ACC112 (cell line): ENCODE results near the gene EZH2.

Experiments
- H2AFZ ChIP-seq: fragments of 200-600 bp; sonication (generic); one replicate; pipeline ENCODE4 v1.6.0; 2017; ENCODE audit warnings: antibody characterized with exemption, low read length; ENCODE audit not compliant: unreplicated experiment
- H3K27ac ChIP-seq: fragments of 200-600 bp; sonication (generic); 2 replicates; pipeline ENCODE4 v1.5.1; 2014; ENCODE audit warnings: low read depth, mild to moderate bottlenecking, antibody characterized with exemption, low read length, moderate library complexity
- H3K27me3 ChIP-seq: fragments of 200-600 bp; sonication (generic); 2 replicates; pipeline ENCODE4 v1.6.1; 2014; ENCODE audit warnings: mild to moderate bottlenecking, antibody characterized with exemption, low read length, moderate library complexity, mixed read lengths; ENCODE audit not compliant: insufficient read depth
- H3K36me3 ChIP-seq: fragments of 200-600 bp; sonication (generic); 2 replicates; pipeline ENCODE4 v1.6.1; 2016; ENCODE audit warnings: mild to moderate bottlenecking, antibody characterized with exemption, low read length, moderate library complexity, mixed read lengths; ENCODE audit not compliant: insufficient read depth
- H3K4me1 ChIP-seq: fragments of 200-600 bp; sonication (generic); one replicate; pipeline ENCODE4 v1.6.1; 2016; ENCODE audit warnings: low read length, mixed read lengths; ENCODE audit not compliant: insufficient read depth, unreplicated experiment, control insufficient read depth
- H3K4me3 ChIP-seq: fragments of 200-600 bp; sonication (generic); 2 replicates; pipeline ENCODE4 v1.5.1; 2014; ENCODE audit warnings: mild to moderate bottlenecking, low read depth, low read length
- H3K79me2 ChIP-seq: fragments of 200-600 bp; sonication (generic); one replicate; pipeline ENCODE4 v1.6.0; 2016; ENCODE audit warnings: low read length; ENCODE audit not compliant: control insufficient read depth, unreplicated experiment, insufficient read depth

The EZH2 gene

DNA sequence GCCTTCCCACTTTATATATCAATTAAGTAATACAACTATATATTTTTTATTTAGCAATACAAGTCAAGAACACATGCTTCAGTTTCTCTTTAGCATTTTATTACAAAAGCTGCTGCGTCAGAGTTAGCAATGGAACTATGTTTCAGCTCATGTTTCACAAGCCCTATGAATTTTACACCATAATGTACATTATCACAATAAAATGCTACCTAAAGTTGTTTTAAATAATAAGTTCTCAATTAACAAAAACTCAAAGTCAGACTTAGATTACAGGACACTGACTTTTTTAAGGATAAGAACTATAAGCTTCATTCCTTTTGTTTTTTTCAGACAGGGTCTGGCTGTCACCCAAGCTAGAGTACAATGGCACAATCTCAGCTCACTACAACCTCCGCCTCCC is 52.3 kb downstream of the EZH2 start:
- Histone ChIP-seq H3K4me1 (no peaks in the 10 kb centered on the region), H3K27me3 (no peaks in the 10 kb centered on the region), H3K4me3 (no peak overlapping the region), H3K27ac (no peak overlapping the region), H3K36me3 (peaks cover 11% of the 10 kb centered on the region), H3K79me2 (peaks cover 1% of the 10 kb centered on the region), H2AFZ (no peak overlapping the region)

DNA sequence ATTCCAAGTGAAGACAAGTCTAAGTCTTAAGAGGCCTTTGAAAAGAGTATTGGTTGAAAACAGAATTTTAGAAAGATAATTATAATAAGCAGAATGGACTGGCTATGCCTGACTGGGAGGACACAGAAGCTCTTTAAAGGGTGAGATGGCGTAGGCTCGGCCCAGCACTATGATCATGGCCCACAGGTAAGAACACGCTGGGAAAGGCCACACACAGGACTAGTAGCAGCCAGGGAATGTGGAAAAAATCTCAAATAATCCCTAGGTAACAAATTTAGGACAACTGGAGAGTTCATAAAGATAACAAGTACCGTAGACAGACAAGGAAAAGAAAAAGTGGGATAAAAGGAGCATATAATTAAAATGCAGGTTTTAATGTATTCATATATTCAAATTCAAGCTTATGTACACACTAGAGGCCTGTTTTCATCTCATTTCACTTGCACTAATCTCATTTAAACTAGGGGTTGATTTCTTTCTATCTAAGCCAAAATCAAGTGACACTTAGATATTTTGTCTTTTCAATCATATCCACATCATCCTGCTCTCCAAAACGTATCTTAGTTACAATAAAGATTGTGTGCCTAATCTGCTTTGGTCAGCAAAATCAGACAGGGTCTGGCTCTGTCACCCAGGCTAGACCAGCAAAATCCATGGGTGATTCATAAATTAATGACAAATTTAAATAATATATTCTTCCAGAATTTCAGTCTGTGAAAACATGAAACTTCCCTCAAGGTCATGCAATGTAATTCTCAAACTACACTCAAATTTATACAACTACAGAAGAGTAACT is 53.0 kb downstream of the EZH2 start:
- Histone ChIP-seq H3K4me1 (no peaks in the 10 kb centered on the region), H3K36me3 (peaks cover 5% of the 10 kb centered on the region), H3K79me2 (no peaks in the 10 kb centered on the region), H3K27me3 (no peaks in the 10 kb centered on the region), H3K27ac (no peak overlapping the region), H3K4me3 (no peak overlapping the region), H2AFZ (no peak overlapping the region)

DNA sequence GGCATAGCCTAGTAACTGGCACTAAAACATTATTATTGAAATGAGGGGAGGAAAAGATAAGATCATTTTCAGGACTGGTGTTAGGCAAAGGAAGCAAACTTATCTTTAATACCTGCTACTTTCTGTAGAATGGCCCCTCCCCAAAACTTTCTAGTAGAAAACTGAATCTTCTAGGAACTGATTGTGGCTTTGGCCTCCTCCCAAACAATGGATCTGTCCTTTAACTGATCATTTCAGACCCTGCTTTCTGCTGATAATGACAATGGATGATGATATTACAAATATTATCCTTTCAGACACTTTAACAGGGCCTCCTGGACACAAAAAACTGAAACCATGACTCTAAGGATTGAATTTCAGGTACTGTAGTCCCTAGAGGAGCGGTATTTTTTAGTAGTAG is 55.1 kb downstream of the EZH2 start:
- Histone ChIP-seq H3K4me3 (no peak overlapping the region), H3K27me3 (no peaks in the 10 kb centered on the region), H3K79me2 (no peaks in the 10 kb centered on the region), H3K27ac (no peak overlapping the region), H3K4me1 (no peaks in the 10 kb centered on the region), H3K36me3 (no peaks in the 10 kb centered on the region; the same call in 1 of the 2 replicates), H2AFZ (no peak overlapping the region)

DNA sequence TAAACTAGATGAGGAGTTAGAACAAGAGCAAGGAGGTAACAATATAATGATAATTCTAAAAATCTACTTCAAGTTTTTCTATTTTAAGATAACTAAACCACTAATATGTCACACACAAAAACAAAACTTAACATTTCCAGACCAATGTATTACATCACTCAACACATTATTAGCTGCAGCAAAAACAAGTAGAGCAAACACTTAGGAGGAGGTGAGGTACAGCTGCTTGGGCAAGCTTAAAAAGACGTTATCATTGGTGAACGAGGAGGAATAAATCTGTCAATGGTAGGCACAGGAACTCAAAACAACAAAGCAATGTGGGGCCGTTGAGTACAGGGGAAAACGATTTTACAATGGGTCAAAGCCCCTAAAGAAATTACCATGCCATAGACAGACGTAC is 58.8 kb downstream of the EZH2 start:
- H3K36me3 ChIP-seq, result no peaks in the 10 kb centered on the region; the same call in 1 of the 2 replicates
- no peaks in the 10 kb centered on the region for H3K27me3 ChIP-seq
- no peak overlapping the region for H2AFZ ChIP-seq
- H3K27ac ChIP-seq, result no peak overlapping the region
- H3K79me2 ChIP-seq, result no peaks in the 10 kb centered on the region
- H3K4me1 ChIP-seq, result peaks cover 8% of the 10 kb centered on the region
- no peak overlapping the region for H3K4me3 ChIP-seq

DNA sequence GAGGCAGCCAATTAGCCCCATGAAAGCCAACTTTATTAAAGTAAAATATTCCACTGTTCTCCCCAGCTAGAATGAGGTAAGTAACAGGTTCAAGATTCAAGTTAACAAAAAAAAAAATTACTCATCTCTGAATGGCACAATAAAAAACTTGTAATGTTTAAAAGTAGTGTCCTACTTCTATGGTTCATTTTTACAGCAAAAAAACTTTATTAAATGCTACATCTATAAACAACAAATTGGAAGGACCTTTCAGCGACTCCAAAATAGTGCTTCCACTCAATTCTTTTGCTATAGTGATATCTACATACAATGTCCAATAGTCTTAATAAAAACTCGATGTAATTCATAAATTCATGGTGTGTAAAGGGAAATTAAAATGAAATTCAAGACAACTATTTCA is 59.2 kb downstream of the EZH2 start:
- no peaks in the 10 kb centered on the region; the same call in 1 of the 2 replicates for H3K36me3 ChIP-seq
- no peak overlapping the region for H2AFZ ChIP-seq
- no peaks in the 10 kb centered on the region for H3K79me2 ChIP-seq
- H3K4me3 ChIP-seq, result no peak overlapping the region
- peaks cover 13% of the 10 kb centered on the region for H3K4me1 ChIP-seq
- no peaks in the 10 kb centered on the region for H3K27me3 ChIP-seq
- no peak overlapping the region for H3K27ac ChIP-seq

DNA sequence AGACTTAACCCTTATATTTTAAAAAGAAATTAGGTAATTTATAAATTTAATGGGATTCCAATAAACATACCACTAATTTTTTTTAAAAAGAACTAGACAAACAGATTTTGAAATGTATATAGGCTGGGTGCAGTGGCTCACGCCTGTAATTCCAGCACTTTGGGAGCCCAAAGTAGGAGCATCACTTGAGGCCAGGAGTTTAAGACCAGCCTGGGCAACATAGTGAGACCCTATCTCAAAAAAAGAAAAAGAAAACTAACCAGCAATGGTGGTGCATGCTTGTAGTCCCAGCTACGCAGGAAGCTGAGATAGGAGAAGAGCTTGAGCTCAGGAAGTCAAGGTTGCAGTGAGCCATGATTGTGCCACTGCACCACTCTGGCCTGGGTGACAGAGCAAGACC is 62.7 kb downstream of the EZH2 start:
- Histone ChIP-seq H3K27ac (no peak overlapping the region), H3K36me3 (peaks cover 11% of the 10 kb centered on the region), H3K79me2 (no peaks in the 10 kb centered on the region), H3K4me1 (peaks cover 29% of the 10 kb centered on the region), H2AFZ (no peak overlapping the region), H3K4me3 (no peak overlapping the region), H3K27me3 (no peaks in the 10 kb centered on the region)

DNA sequence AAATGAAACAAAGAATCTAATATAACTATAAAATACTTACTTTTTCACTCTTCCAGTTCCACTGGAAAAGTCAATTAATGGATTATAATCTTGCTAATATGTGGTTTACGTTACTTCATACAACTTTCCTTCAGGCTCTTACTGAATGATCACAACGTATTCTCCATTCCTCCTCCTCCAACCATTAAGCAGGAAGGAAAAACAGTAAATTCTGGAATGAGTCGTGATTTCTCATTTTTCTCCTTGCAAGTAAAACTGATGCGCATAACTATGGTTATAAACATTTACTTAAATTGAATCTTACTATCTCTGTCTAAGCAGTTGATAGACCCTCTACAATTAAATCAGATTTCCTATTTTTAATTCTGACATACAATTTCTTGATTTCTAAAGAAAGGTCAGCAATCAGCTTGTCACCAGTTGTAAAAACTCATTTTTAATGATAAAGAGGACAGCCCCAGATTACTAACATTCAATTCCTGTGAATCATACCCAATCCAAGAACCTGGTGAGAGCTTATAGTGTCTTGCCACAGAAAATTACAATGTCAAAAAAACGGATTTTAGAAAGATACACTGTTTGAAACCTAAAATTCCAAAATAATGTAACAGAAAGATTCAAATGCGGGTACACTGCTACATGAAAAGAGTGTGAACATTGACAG is 64.3 kb downstream of the EZH2 start:
- H3K27me3 ChIP-seq, result no peaks in the 10 kb centered on the region
- peaks cover 29% of the 10 kb centered on the region for H3K4me1 ChIP-seq
- H3K36me3 ChIP-seq, result peaks cover 11% of the 10 kb centered on the region
- H3K27ac ChIP-seq, result peak overlapping the region; percentile 41
- no peaks in the 10 kb centered on the region for H3K79me2 ChIP-seq
- peak overlapping the region; percentile 10; the same call in 1 of the 2 replicates for H3K4me3 ChIP-seq
- no peak overlapping the region for H2AFZ ChIP-seq

DNA sequence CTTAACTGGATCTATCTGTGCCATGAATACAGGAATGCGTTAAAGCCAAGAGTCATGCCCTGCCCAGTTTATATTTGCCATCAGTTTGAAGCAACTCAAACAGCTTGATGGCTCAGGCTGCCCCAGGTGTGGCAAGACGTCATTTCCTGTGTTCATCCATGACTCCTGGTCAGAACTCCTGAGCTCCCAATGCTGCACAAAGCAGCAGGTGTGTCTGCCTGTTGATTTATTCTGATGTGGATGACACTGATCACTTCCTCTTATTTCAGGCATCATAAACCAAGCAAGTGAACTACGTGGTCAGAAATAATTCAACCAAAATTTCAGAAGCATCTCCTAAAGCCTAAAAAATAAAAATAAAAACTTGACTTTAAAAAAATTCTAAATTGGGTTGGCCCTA is 68.5 kb downstream of the EZH2 start:
- H3K4me1 ChIP-seq, result peaks cover 24% of the 10 kb centered on the region
- peaks cover 15% of the 10 kb centered on the region for H3K36me3 ChIP-seq
- no peaks in the 10 kb centered on the region for H3K79me2 ChIP-seq
- no peaks in the 10 kb centered on the region for H3K27me3 ChIP-seq
- H2AFZ ChIP-seq, result no peak overlapping the region
- H3K4me3 ChIP-seq, result no peak overlapping the region
- no peak overlapping the region for H3K27ac ChIP-seq

DNA sequence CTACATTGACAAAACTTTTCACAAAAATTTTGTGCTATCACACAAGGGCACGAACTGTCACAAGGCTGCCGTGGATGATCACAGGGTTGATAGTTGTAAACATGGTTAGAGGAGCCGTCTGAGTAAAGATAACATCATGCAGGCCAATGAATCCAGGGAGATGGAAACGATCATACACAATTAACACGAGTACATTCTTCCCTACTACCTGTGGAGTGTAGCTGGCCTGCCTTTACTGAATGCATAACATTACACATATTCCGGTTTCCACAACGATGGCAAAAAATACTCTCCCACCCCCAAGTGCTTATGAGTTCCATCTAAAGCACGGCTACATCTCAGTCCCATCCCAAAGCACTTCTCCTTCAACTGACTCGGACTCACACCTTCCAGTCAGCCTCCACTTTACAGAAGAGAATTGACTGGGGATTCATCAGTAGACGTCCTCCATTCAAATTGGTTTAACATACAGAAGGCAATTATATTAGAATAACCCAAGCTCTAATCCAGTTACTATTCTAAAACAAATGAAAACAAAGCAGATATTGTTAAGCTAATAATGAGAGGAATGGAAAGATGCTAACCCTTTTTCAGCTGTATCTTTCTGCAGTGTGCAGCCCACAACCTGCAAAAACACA is 69.0 kb downstream of the EZH2 start:
- Histone ChIP-seq H3K4me1 (peaks cover 18% of the 10 kb centered on the region), H3K36me3 (peaks cover 15% of the 10 kb centered on the region)

DNA sequence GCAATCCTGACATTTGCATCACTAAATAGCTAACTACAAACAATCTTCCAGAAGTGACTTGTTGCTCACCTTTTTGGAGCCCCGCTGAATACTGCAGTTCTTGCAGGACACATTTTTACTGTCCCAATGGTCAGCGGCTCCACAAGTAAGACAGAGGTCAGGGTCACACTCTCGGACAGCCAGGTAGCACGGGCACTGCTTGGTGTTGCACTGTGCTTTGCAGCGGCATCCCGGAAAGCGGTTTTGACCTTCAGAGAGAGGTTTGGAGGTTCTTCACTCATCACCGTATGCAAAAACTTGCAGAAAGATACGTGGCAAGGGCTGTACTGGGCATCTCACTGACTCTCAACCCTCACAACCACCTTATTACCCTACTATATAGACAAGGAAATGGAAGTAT is 70.2 kb downstream of the EZH2 start:
- no peaks in the 10 kb centered on the region for H3K79me2 ChIP-seq
- H3K36me3 ChIP-seq, result peaks cover 10% of the 10 kb centered on the region; the same call in 1 of the 2 replicates
- no peaks in the 10 kb centered on the region for H3K27me3 ChIP-seq
- peaks cover 6% of the 10 kb centered on the region for H3K4me1 ChIP-seq
- no peak overlapping the region for H3K27ac ChIP-seq
- no peak overlapping the region for H3K4me3 ChIP-seq
- H2AFZ ChIP-seq, result no peak overlapping the region

More for the DNA sequence above, 69.0 kb downstream of the EZH2 start:
- Histone ChIP-seq H2AFZ (no peak overlapping the region), H3K27me3 (no peaks in the 10 kb centered on the region), H3K79me2 (no peaks in the 10 kb centered on the region), H3K27ac (no peak overlapping the region), H3K4me3 (no peak overlapping the region)
